RWPE2 (cell line): ENCODE data around the gene RAB13.

ENCODE experiments used
- ATAC-seq: fragments of 200-7000 bp; cut with Tn5 transposase; 3 replicates; pipeline ENCODE4 v1.9.1; 2021; ENCODE audit warnings: low read depth
- DNase-seq: peaks from one replicate; pipeline ENCODE4 v3.0.0-alpha.2; 2020; ENCODE audit warnings: low spot score
- H3K27ac ChIP-seq: fragments of 450-650 bp; 2 replicates; pipeline ENCODE4 v1.5.1; 2017; ENCODE audit warnings: mild to moderate bottlenecking; ENCODE audit not compliant: poor library complexity, severe bottlenecking
- H3K27me3 ChIP-seq: fragments of 250-450 bp; sonication (Bioruptor Pico); 2 replicates; pipeline ENCODE4 v1.5.1; 2021; ENCODE audit warnings: mild to moderate bottlenecking, moderate library complexity; ENCODE audit not compliant: insufficient read depth, poor library complexity, severe bottlenecking
- H3K36me3 ChIP-seq: fragments of 250-450 bp; sonication (Bioruptor Pico); 2 replicates; pipeline ENCODE4 v1.5.1; 2020; ENCODE audit warnings: low read depth, mild to moderate bottlenecking, moderate library complexity
- H3K4me1 ChIP-seq: fragments of 250-450 bp; sonication (Bioruptor Pico); 2 replicates; pipeline ENCODE4 v1.5.1; 2021; ENCODE audit warnings: mild to moderate bottlenecking, moderate library complexity; ENCODE audit not compliant: insufficient read depth, poor library complexity, severe bottlenecking
- H3K4me3 ChIP-seq: fragments of 250-450 bp; sonication (Bioruptor Pico); 2 replicates; pipeline ENCODE4 v1.5.1; 2021; ENCODE audit warnings: mild to moderate bottlenecking, moderate library complexity; ENCODE audit not compliant: severe bottlenecking
- H3K9me3 ChIP-seq: fragments of 250-450 bp; sonication (Bioruptor Pico); 2 replicates; pipeline ENCODE4 v1.5.1; 2021; ENCODE audit warnings: mild to moderate bottlenecking, moderate library complexity; ENCODE audit not compliant: severe bottlenecking
- CTCF ChIP-seq: fragments of 450-650 bp; IDR thresholded peaks from one replicate; pipeline ENCODE4 v1.5.1; 2017; ENCODE audit warnings: mild to moderate bottlenecking, moderate library complexity; ENCODE audit not compliant: poor library complexity, severe bottlenecking

Gene RAB13

GRCh38 chr1:153977250-153978240 lies 8.6 kb downstream of the RAB13 start, which contains the start of gene JTB:
JTB (minus strand) TSS chr1:153977674; CDS start chr1:153977252, 422 bp downstream.
- Histone ChIP-seq H3K27ac (peak within 1 kb of the TSS; percentile 45), H3K9me3 (no peaks in the 10 kb centered on the region), H3K27me3 (no peaks in the 10 kb centered on the region), H3K4me1 (peaks cover 3% of the 10 kb centered on the region), H3K4me3 (peak within 1 kb of the TSS; percentile 72), H3K36me3 (peaks cover 36% of the 10 kb centered on the region)
- ATAC-seq = peak; percentile 92
- no peak for TF ChIP-seq CTCF
- peak; percentile 86 for DNase-seq

GRCh38 chr1:153976819-153977249 lies 9.3 kb downstream of the RAB13 start:
- Histone ChIP-seq H3K4me3 (peak overlapping the region; percentile 72), H3K27me3 (no peaks in the 10 kb centered on the region), H3K27ac (peak overlapping the region; percentile 45), H3K36me3 (peaks cover 36% of the 10 kb centered on the region), H3K9me3 (no peaks in the 10 kb centered on the region), H3K4me1 (peaks cover 3% of the 10 kb centered on the region)
- DNase-seq (no peak), ATAC-seq (no peak; the same call in 2 of the 3 replicates)
- no peak for TF ChIP-seq CTCF

- TF ChIP-seq CTCF = no peak
- Histone ChIP-seq H3K27ac (no peak overlapping the region), H3K36me3 (peaks cover 26% of the 10 kb centered on the region), H3K4me1 (peaks cover 3% of the 10 kb centered on the region), H3K4me3 (no peak overlapping the region), H3K27me3 (no peaks in the 10 kb centered on the region), H3K9me3 (no peaks in the 10 kb centered on the region)
- ATAC-seq (no peak), DNase-seq (no peak)
These were observed 12.6 kb downstream of the RAB13 start for GRCh38 chr1:153973525-153973924.

GRCh38 chr1:153973071-153973470 lies 13.1 kb downstream of the RAB13 start:
- Histone ChIP-seq H3K36me3 (peaks cover 26% of the 10 kb centered on the region), H3K27ac (no peak overlapping the region), H3K4me3 (no peak overlapping the region), H3K27me3 (no peaks in the 10 kb centered on the region), H3K9me3 (no peaks in the 10 kb centered on the region), H3K4me1 (no peaks in the 10 kb centered on the region)
- no peak for DNase-seq
- no peak for ATAC-seq
- no peak for TF ChIP-seq CTCF

- ATAC-seq = no peak
- peaks cover 15% of the 10 kb centered on the region for H3K36me3 ChIP-seq
These were observed 15.8 kb downstream of the RAB13 start for GRCh38 chr1:153970346-153970745.

More at GRCh38 chr1:153970346-153970745, 15.8 kb downstream of the RAB13 start:
- no peak overlapping the region for H3K27ac ChIP-seq
- no peak for TF ChIP-seq CTCF
- H3K4me1 ChIP-seq = peaks cover 4% of the 10 kb centered on the region
- DNase-seq = no peak
- no peaks in the 10 kb centered on the region for H3K27me3 ChIP-seq
- H3K4me3 ChIP-seq = no peak overlapping the region
- no peaks in the 10 kb centered on the region for H3K9me3 ChIP-seq
